ENCODE results near the gene CHST6. TPM values are rescaled to one million over a fixed set of nuclear protein-coding genes. Genes with fewer than 3 reads are reported as not detected.

The CHST6 gene
- total and polyA plus RNA-seq, 2 donors (not counting 1 experiment from before 2014, with no cell fraction given): 0.17 TPM; not detected in 1

GRCh38 chr16:75529959-75530358, 34.7 kb upstream of the CHST6 start:
- H3K4me1 Mint-ChIP-seq: peaks cover 3% of the 10 kb centered on the region
- H3K9me3 ChIP-seq (ENCODE audit: control extremely low read depth in 1 of 3, control insufficient read depth in 2 of 3, insufficient read depth in 1 of 3, low read length in 2 of 3): peaks cover 0 to 4% (median 0%) of the 10 kb centered on the region in 3 donors
- H3K4me2 ChIP-seq (replicated peaks; ENCODE audit: low read depth, low read length, poor library complexity, severe bottlenecking): no peak overlapping the region
- no peak overlapping the region for H2AFZ ChIP-seq (ENCODE audit: insufficient read depth, low read depth, low read length, poor library complexity, severe bottlenecking)
- no peak for ATAC-seq (ENCODE audit: low read depth)
- no peak overlapping the region for H3K9ac ChIP-seq (ENCODE audit: low read length)
- ChIA-PET POLR2A (no interaction called here), CTCF (no interaction called here)
- H4K20me1 ChIP-seq (ENCODE audit: control insufficient read depth, insufficient read depth, low read length, poor library complexity, severe bottlenecking): no peaks in the 10 kb centered on the region
- peaks cover 0 to 3% of the 10 kb centered on the region in 2 donors for H3K4me1 ChIP-seq (ENCODE audit: control insufficient read depth in 2 of 2, insufficient read depth in 2 of 2, low read length in 2 of 2)
- no peak overlapping the region for H3K4me3 ChIP-seq (ENCODE audit: control extremely low read depth in 1 of 5, extremely low read depth in 1 of 5, insufficient read depth in 1 of 5, low read depth in 2 of 5, low read length in 4 of 5)
- 97% methylated on average over 29 of the region's 29 CpGs for WGBS (ENCODE audit: insufficient coverage)
- no peak overlapping the region for H3K27ac ChIP-seq (ENCODE audit: low read length in 2 of 2)
- H3K27ac Mint-ChIP-seq: no peak overlapping the region
- DNase-seq: no peak
- intact Hi-C loops (cut with micrococcal nuclease): no loop called here
- H3K9me3 Mint-ChIP-seq (ENCODE audit: insufficient read depth): no peaks in the 10 kb centered on the region
- peaks cover 6% of the 10 kb centered on the region for H3K27me3 Mint-ChIP-seq
- no peaks in the 10 kb centered on the region for H3K36me3 ChIP-seq (replicated peaks in 1 of 2; ENCODE audit: control extremely low read depth in 1 of 2, control insufficient read depth in 1 of 2, extremely low read depth in 1 of 2, insufficient read depth in 2 of 2, low read length in 1 of 2)
- H3K27me3 ChIP-seq (replicated peaks in 1 of 4; ENCODE audit: control extremely low read depth in 1 of 4, control insufficient read depth in 3 of 4, insufficient read depth in 4 of 4, low read length in 3 of 4): no peaks in the 10 kb centered on the region
- H3K4me3 Mint-ChIP-seq: no peak overlapping the region
- H3K79me2 ChIP-seq (ENCODE audit: control insufficient read depth, insufficient read depth, low read length): no peaks in the 10 kb centered on the region
- TF ChIP-seq EZH2 (IDR thresholded peaks at IDR 0.05; ENCODE audit: borderline replicate concordance, insufficient read depth, low read depth, low read length, poor library complexity, severe bottlenecking): no peak
- no peak for TF ChIP-seq CTCF (IDR thresholded peaks at IDR 0.05)

- Mint-ChIP-seq H3K27me3 (peaks cover 3% of the 10 kb centered on the region), H3K4me3 (no peak overlapping the region), H3K27ac (no peak overlapping the region), H3K4me1 (peaks cover 3% of the 10 kb centered on the region), H3K9me3 (ENCODE audit: insufficient read depth) (no peaks in the 10 kb centered on the region)
- H4K20me1 ChIP-seq (ENCODE audit: control insufficient read depth, insufficient read depth, low read length, poor library complexity, severe bottlenecking): no peaks in the 10 kb centered on the region
- POLR2A ChIA-PET: no interaction called here
- ATAC-seq (ENCODE audit: low read depth) (no peak), DNase-seq (no peak)
- no peak overlapping the region for H3K4me2 ChIP-seq (replicated peaks; ENCODE audit: low read depth, low read length, poor library complexity, severe bottlenecking)
- H3K27me3 ChIP-seq (replicated peaks in 1 of 4; ENCODE audit: control extremely low read depth in 1 of 4, control insufficient read depth in 3 of 4, insufficient read depth in 4 of 4, low read length in 3 of 4): no peaks in the 10 kb centered on the region
- CTCF ChIA-PET: no interaction called here
- no peak overlapping the region for H3K4me3 ChIP-seq (ENCODE audit: control extremely low read depth in 1 of 5, extremely low read depth in 1 of 5, insufficient read depth in 1 of 5, low read depth in 2 of 5, low read length in 4 of 5)
- H3K9ac ChIP-seq (ENCODE audit: low read length): no peak overlapping the region
- no peak overlapping the region for H2AFZ ChIP-seq (ENCODE audit: insufficient read depth, low read depth, low read length, poor library complexity, severe bottlenecking)
- no peaks in the 10 kb centered on the region for H3K36me3 ChIP-seq (replicated peaks in 1 of 2; ENCODE audit: control extremely low read depth in 1 of 2, control insufficient read depth in 1 of 2, extremely low read depth in 1 of 2, insufficient read depth in 2 of 2, low read length in 1 of 2)
- TF ChIP-seq EZH2 (IDR thresholded peaks at IDR 0.05; ENCODE audit: borderline replicate concordance, insufficient read depth, low read depth, low read length, poor library complexity, severe bottlenecking): no peak
- TF ChIP-seq CTCF (IDR thresholded peaks at IDR 0.05): no peak
- no peak overlapping the region for H3K27ac ChIP-seq (ENCODE audit: low read length in 2 of 2)
- peaks cover 0 to 4% (median 0%) of the 10 kb centered on the region in 3 donors for H3K9me3 ChIP-seq (ENCODE audit: control extremely low read depth in 1 of 3, control insufficient read depth in 2 of 3, insufficient read depth in 1 of 3, low read length in 2 of 3)
- intact Hi-C loops (cut with micrococcal nuclease): no loop called here
- peaks cover 0 to 3% of the 10 kb centered on the region in 2 donors for H3K4me1 ChIP-seq (ENCODE audit: control insufficient read depth in 2 of 2, insufficient read depth in 2 of 2, low read length in 2 of 2)
- H3K79me2 ChIP-seq (ENCODE audit: control insufficient read depth, insufficient read depth, low read length): no peaks in the 10 kb centered on the region
- 96% methylated on average over 81 of the region's 81 CpGs for WGBS (ENCODE audit: insufficient coverage)
These were observed 34.0 kb upstream of the CHST6 start for GRCh38 chr16:75529056-75529905.

All from B cell (primary cell).